K562 (cell line): ENCODE results near the gene KMT2E. TPM values are rescaled to one million over a fixed set of nuclear protein-coding genes. Genes with fewer than 3 reads are reported as not detected.

ENCODE experiments used
- CBFA2T2 ChIP-seq: fragments of 450-650 bp; conservative IDR thresholded peaks from 2 replicates; pipeline ENCODE4 v1.6.1; 2017; ENCODE audit warnings: mild to moderate bottlenecking
- ESRRA ChIP-seq: fragments of 450-650 bp; IDR thresholded peaks from 2 replicates; pipeline ENCODE4 v1.6.1; 2014; ENCODE audit warnings: low read depth, mild to moderate bottlenecking, moderate library complexity, borderline replicate concordance
- ETV5 ChIP-seq: sonication (generic); formaldehyde crosslinking; IDR thresholded peaks from 2 replicates; pipeline ENCODE4 v1.4.0; 2020; ENCODE audit warnings: low read depth, mild to moderate bottlenecking, missing genetic modification reagents
- JUND ChIP-seq, 2 experiments: IDR thresholded peaks; 2 replicates in 1 of 2; 3 replicates in 1 of 2; pipeline ENCODE4 v1.6.1; 2011; ENCODE audit warnings: borderline replicate concordance in 2 of 2, low read depth in 2 of 2, low read length in 2 of 2, improper control_type of control experiment in 1 of 2, missing biosample characterization in 1 of 2, missing genetic modification characterization in 1 of 2, missing genetic modification reagents in 1 of 2
- MYBL2 ChIP-seq, 2 experiments: fragments of 450-650 bp in 1 of 2; sonication (generic) in 1 of 2; formaldehyde crosslinking in 1 of 2; IDR thresholded peaks; 2 replicates each; pipeline versions ENCODE4 v1.6.1 to v1.8.1; 2017 to 2022; ENCODE audit warnings: borderline replicate concordance in 1 of 2, inconsistent platforms in 1 of 2, low read depth in 1 of 2, mild to moderate bottlenecking in 1 of 2, missing genetic modification reagents in 1 of 2, moderate library complexity in 1 of 2
- OTX1 ChIP-seq: fragments of 450-650 bp; formaldehyde crosslinking; IDR thresholded peaks from 2 replicates; pipeline ENCODE4 v1.4.0; 2022; ENCODE audit warnings: mild to moderate bottlenecking
- PTTG1 ChIP-seq: fragments of 450-650 bp; IDR thresholded peaks from 2 replicates; pipeline ENCODE4 v1.6.1; 2016; ENCODE audit warnings: low read depth, mild to moderate bottlenecking, missing genetic modification characterization, missing compliant biosample characterization
- PYGO2 ChIP-seq: fragments of 450-650 bp; IDR thresholded peaks from 2 replicates; pipeline ENCODE4 v1.6.1; 2016; ENCODE audit warnings: mild to moderate bottlenecking, missing genetic modification characterization, moderate library complexity, missing compliant biosample characterization
- SAP30 ChIP-seq: fragments of 200-600 bp; sonication (generic); IDR thresholded peaks from 2 replicates; pipeline ENCODE4 v1.6.1; 2012; ENCODE audit warnings: borderline replicate concordance, low read depth, mild to moderate bottlenecking, moderate library complexity, low read length, control low read depth, inconsistent platforms; ENCODE audit not compliant: insufficient read depth, poor library complexity, severe bottlenecking
- SMARCC2 ChIP-seq: fragments of 450-650 bp; IDR thresholded peaks from 2 replicates; pipeline ENCODE4 v1.6.1; 2017; ENCODE audit warnings: antibody characterized with exemption, moderate library complexity, mild to moderate bottlenecking, low read depth
- TAF7 ChIP-seq: fragments of 450-650 bp; IDR thresholded peaks from 2 replicates; pipeline ENCODE4 v1.6.1; 2016; ENCODE audit warnings: missing genetic modification characterization, missing compliant biosample characterization
- TGIF2 ChIP-seq: sonication (generic); formaldehyde crosslinking; IDR thresholded peaks from 2 replicates; pipeline ENCODE4 v1.8.1; 2022; ENCODE audit warnings: mild to moderate bottlenecking, missing genetic modification reagents, moderate library complexity
- ZBTB8A ChIP-seq: fragments of 450-650 bp; IDR thresholded peaks from 2 replicates; pipeline ENCODE4 v1.6.1; 2018; ENCODE audit warnings: mild to moderate bottlenecking, moderate library complexity; ENCODE audit not compliant: partially characterized antibody
- ZNF830 ChIP-seq: fragments of 250-450 bp; sonication (Bioruptor Pico); IDR thresholded peaks from 2 replicates; pipeline ENCODE4 v1.5.0; 2021; ENCODE audit warnings: mild to moderate bottlenecking
- polyA plus RNA-seq, 8 experiments: library from polyadenylated mRNA; depleted of rRNA in 4 of 8; stranded (reverse) in 5 of 8; unstranded in 3 of 8; fragments of >200 nt; fragmentation: Nextera tagmentation in 2 of 8; fragmentation: Illumina TruSeq in 1 of 8; extraction: Ambion mirVana in 2 of 8; extraction: Trizol in 1 of 8; gene quantifications; 2 replicates each; pipeline versions ENCODE4 v1.2.1 to v1.2.3, GENCODE V29; 2011 to 2014; ENCODE audit warnings: inconsistent platforms in 1 of 8, missing spikeins in 1 of 8
- total RNA-seq, 7 experiments: library from RNA; depleted of rRNA in 6 of 7; stranded (reverse); fragments of >200 nt in 6 of 7; fragmentation: Illumina TruSeq in 2 of 7; extraction: Trizol in 2 of 7; gene quantifications; 2 replicates each; pipeline versions ENCODE4 v1.2.1 to v1.2.3, GENCODE V29; 2011 to 2021; ENCODE audit warnings: low replicate concordance in 1 of 7
- TF ChIP-seq, protein P1 (sequence below): conservative IDR thresholded peaks from 2 replicates; pipeline ENCODE4 v1.6.1; 2011; ENCODE audit warnings: low read depth, mild to moderate bottlenecking, low read length; ENCODE audit not compliant: control insufficient read depth
- TF ChIP-seq, protein P2 (sequence below), 2 experiments: IDR thresholded peaks in 1 of 2; conservative IDR thresholded peaks in 1 of 2; 2 replicates each; pipeline ENCODE4 v1.6.1; 2016; ENCODE audit warnings: low read depth in 2 of 2, mild to moderate bottlenecking in 1 of 2, missing compliant biosample characterization in 1 of 2, missing genetic modification characterization in 1 of 2, moderate library complexity in 1 of 2
- TF ChIP-seq, protein P3 (sequence below): fragments of 250-450 bp; sonication (Bioruptor Pico); IDR thresholded peaks from 2 replicates; pipeline ENCODE4 v1.5.0; 2022; ENCODE audit warnings: mild to moderate bottlenecking
- TF ChIP-seq, protein P4 (sequence below), 2 experiments: IDR thresholded peaks; 2 replicates each; pipeline ENCODE4 v1.6.1; 2011; ENCODE audit warnings: borderline replicate concordance in 1 of 2, control low read depth in 1 of 2, low read depth in 1 of 2, low read length in 1 of 2, mild to moderate bottlenecking in 1 of 2, mixed read lengths in 1 of 2, moderate library complexity in 1 of 2; ENCODE audit not compliant: insufficient read depth in 1 of 2, insufficient read length in 1 of 2, poor library complexity in 1 of 2, severe bottlenecking in 1 of 2; ENCODE audit errors: extremely low read depth in 1 of 2

Gene KMT2E
- total and polyA plus RNA-seq, 9 of the 15 experiments (the other 6 are each of a cell fraction or from before 2014, with no cell fraction given): 8.9 to 55.3 (median 38.1) TPM

DNA sequence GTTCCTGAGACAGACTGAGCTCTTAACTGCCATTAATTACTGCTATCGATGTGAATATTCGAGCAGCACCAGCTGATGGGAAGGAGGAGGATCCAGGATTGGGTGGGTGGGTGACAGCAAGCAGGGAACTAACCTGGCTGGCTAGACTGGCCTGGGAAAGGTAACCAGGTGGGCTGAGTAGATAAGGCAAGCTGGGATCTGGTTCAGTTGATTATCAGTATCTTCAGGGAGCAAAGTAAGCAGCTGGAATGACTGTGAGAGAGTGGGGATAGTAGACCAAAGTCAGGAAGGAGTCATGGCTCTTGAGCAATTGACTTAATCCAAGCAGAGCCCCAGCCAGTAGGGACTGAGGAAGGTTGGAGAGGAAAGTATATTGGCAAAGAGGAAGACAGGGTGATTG is 46.9 kb upstream of the KMT2E start (continued):
- TF ChIP-seq PTTG1 (tag) (no peak), JUND (IDR thresholded peaks at IDR 0.05; ENCODE audit: borderline replicate concordance, low read depth, low read length) (no peak), JUND (tag; IDR thresholded peaks at IDR 0.05; ENCODE audit: borderline replicate concordance, low read depth, low read length) (no peak), ETV5 (peak; percentile 40; the same call in 1 of the 2 replicates), ZNF830 (CRISPR knock-in tag) (no peak), SMARCC2 (peak; percentile 77; the same call in 1 of the 2 replicates), CBFA2T2 (peak; percentile 98), OTX1 (CRISPR knock-in tag) (no peak), SAP30 (no peak), TGIF2 (CRISPR knock-in tag) (no peak), MYBL2 (IDR thresholded peaks at IDR 0.05; ENCODE audit: low read depth) (no peak), MYBL2 (CRISPR knock-in tag; IDR thresholded peaks at IDR 0.05; ENCODE audit: borderline replicate concordance) (no peak), TAF7 (tag) (no peak), ESRRA (0 out of 2 replicates have a peak, but pooled peaks have one; percentile 35), PYGO2 (tag) (no peak), ZBTB8A (no peak)
- TF ChIP-seq, protein P1, sequence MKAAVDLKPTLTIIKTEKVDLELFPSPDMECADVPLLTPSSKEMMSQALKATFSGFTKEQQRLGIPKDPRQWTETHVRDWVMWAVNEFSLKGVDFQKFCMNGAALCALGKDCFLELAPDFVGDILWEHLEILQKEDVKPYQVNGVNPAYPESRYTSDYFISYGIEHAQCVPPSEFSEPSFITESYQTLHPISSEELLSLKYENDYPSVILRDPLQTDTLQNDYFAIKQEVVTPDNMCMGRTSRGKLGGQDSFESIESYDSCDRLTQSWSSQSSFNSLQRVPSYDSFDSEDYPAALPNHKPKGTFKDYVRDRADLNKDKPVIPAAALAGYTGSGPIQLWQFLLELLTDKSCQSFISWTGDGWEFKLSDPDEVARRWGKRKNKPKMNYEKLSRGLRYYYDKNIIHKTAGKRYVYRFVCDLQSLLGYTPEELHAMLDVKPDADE: no peak
- TF ChIP-seq, protein P2, sequence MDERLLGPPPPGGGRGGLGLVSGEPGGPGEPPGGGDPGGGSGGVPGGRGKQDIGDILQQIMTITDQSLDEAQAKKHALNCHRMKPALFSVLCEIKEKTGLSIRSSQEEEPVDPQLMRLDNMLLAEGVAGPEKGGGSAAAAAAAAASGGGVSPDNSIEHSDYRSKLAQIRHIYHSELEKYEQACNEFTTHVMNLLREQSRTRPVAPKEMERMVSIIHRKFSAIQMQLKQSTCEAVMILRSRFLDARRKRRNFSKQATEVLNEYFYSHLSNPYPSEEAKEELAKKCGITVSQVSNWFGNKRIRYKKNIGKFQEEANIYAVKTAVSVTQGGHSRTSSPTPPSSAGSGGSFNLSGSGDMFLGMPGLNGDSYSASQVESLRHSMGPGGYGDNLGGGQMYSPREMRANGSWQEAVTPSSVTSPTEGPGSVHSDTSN (CRISPR knock-in tag; IDR thresholded peaks at IDR 0.05; ENCODE audit: low read depth): no peak
- TF ChIP-seq, protein P2 (tag; conservative IDR thresholded peaks at IDR 0.05; ENCODE audit: low read depth): no peak
- TF ChIP-seq, protein P3, sequence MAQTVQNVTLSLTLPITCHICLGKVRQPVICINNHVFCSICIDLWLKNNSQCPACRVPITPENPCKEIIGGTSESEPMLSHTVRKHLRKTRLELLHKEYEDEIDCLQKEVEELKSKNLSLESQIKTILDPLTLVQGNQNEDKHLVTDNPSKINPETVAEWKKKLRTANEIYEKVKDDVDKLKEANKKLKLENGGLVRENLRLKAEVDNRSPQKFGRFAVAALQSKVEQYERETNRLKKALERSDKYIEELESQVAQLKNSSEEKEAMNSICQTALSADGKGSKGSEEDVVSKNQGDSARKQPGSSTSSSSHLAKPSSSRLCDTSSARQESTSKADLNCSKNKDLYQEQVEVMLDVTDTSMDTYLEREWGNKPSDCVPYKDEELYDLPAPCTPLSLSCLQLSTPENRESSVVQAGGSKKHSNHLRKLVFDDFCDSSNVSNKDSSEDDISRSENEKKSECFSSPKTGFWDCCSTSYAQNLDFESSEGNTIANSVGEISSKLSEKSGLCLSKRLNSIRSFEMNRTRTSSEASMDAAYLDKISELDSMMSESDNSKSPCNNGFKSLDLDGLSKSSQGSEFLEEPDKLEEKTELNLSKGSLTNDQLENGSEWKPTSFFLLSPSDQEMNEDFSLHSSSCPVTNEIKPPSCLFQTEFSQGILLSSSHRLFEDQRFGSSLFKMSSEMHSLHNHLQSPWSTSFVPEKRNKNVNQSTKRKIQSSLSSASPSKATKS (CRISPR knock-in tag): no peak
- TF ChIP-seq, protein P4, sequence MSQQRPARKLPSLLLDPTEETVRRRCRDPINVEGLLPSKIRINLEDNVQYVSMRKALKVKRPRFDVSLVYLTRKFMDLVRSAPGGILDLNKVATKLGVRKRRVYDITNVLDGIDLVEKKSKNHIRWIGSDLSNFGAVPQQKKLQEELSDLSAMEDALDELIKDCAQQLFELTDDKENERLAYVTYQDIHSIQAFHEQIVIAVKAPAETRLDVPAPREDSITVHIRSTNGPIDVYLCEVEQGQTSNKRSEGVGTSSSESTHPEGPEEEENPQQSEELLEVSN (IDR thresholded peaks at IDR 0.05; ENCODE audit: borderline replicate concordance in 1 of 2, extremely low read depth in 1 of 2, insufficient read depth in 1 of 2, insufficient read length in 1 of 2, low read depth in 1 of 2, low read length in 1 of 2, poor library complexity in 1 of 2, severe bottlenecking in 1 of 2): no peak
